ENCODE results near the gene PTPN7.

DNA sequence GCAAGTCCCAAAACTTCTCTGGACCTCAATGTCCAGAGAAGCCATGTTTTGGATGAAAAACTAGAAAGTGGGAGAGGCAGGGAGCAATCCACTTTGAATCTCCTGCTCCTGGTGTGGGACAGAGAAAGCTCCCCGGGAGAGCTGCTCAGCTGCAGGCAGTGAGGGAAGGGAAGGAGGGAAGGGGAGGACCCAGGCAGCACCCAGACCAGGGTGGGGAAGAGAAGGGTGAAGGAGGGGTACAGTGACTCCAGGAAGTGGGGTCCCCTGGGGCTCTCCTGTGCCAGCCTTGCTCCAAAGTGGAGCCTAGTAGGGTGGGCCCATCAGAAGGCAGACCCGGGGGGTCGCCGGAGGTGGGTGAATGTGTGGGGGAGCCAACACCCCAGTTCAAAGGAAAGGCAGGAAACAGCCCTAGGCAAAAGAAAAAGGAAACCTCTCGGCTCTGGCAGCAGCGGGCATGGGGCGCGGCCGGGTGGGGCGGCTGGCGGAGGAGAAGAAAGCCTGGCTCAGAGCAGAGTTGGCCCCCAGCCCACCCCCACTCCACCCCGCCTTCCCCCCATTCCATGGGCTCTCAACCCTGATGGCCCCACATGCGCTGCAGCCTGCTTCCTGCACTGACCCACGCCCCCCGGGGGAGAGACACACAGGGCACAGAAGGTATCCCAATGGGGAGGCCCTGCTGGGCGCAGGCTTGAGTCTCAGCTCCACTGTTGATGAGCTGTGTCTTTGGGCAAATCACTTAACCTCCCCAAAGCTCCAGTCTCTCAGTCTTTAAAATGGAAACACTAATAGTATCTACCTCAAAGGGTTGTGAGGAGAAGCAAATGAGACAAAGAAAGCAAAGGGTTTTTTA lies 38.9 kb upstream of the PTPN7 start:
- TF ChIP-seq, protein P1, sequence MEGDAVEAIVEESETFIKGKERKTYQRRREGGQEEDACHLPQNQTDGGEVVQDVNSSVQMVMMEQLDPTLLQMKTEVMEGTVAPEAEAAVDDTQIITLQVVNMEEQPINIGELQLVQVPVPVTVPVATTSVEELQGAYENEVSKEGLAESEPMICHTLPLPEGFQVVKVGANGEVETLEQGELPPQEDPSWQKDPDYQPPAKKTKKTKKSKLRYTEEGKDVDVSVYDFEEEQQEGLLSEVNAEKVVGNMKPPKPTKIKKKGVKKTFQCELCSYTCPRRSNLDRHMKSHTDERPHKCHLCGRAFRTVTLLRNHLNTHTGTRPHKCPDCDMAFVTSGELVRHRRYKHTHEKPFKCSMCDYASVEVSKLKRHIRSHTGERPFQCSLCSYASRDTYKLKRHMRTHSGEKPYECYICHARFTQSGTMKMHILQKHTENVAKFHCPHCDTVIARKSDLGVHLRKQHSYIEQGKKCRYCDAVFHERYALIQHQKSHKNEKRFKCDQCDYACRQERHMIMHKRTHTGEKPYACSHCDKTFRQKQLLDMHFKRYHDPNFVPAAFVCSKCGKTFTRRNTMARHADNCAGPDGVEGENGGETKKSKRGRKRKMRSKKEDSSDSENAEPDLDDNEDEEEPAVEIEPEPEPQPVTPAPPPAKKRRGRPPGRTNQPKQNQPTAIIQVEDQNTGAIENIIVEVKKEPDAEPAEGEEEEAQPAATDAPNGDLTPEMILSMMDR (conservative IDR thresholded peaks at IDR 0.05; ENCODE audit: low read depth, low read length) = no peak
- no peak for TF ChIP-seq EZH2 (IDR thresholded peaks at IDR 0.05; ENCODE audit: borderline replicate concordance, low read depth, low read length, poor library complexity, severe bottlenecking)
